ENCODE measurements around the gene MXRA7.
"Not testable (repeated sequence)": the region's sequence is repeated elsewhere in the genome, so short reads cannot be mapped to it uniquely, and the experiment has no call there.

The MXRA7 gene

DNA sequence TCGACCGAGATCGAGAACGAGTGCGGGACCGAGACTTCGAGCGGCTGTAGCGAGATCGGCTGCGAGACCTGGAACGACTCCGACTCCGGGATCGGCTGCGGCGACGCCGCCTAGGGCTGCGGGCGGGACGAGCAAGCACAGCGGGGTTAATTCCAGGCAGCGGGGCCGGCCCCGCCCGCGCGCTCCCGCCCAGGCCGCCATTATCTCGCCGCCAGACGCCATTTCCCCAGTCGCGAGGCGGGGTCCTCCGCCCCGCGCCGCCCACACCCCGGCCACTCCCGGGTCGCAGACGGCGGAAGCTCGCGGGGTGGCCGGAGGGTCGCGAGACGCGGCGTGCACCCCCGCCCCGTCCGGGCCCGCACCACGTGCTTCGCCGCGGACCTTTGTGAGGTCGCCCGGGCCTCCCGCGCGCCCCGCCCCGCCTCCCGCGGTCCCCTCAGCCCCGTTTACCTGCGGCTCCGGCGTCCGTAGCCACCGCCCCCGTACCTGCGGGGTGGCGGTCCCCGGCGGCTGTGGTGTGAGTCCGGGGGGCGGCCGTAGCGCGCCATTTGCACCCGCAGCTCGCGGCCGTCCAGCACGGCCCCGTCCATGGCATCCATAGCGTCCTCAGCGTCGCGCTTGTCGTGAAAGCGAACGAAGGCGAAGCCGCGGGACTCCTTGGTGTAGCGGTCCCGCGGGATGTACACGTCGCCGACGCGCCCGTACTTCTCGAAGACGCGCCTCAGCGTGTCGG is 25.8 kb upstream of the MXRA7 start:
- peak; percentile 51 for DNase-seq
- in situ Hi-C loops (cut with MboI; ENCODE audit: low pct_unique_long_range_greater_than_20kb, low sequenced_read_pairs): no loop called here

DNA sequence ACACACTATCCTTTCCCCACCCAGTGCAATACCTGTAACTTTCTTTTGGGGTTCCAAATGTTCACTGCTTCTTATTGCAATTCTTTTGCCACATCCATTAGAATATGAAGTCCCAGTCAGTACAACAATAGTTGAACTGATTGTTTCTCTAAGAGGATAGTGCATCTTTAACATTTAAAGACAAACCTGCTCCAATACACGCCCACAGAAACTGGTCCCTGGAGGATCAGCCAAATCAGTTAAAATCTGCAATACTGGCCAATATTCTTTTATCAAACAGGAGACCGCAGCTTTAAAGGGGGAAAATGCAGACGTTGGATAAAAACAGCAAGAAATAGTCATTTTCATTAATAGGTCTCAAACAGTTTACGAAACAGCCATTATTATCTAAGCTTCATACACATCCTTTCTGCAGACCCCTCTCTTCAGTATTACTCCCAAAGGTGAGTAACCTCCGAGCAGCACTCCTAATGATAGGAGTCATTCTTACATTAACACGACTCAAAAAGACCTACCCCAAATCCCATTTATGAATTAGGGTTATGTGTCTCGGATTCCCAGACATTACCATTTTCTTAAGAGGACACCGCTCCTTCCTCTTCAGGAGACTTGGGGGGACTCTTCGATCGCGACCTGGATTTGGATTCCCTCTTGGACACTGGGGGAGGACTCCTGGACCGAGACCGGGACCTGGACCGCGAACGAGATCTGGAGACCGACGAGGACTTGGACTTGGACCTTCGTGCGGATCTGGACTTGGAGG is 25.0 kb upstream of the MXRA7 start:
- in situ Hi-C loops (cut with MboI; ENCODE audit: low pct_unique_long_range_greater_than_20kb, low sequenced_read_pairs): no loop called here
- peak; percentile 32 for DNase-seq

DNA sequence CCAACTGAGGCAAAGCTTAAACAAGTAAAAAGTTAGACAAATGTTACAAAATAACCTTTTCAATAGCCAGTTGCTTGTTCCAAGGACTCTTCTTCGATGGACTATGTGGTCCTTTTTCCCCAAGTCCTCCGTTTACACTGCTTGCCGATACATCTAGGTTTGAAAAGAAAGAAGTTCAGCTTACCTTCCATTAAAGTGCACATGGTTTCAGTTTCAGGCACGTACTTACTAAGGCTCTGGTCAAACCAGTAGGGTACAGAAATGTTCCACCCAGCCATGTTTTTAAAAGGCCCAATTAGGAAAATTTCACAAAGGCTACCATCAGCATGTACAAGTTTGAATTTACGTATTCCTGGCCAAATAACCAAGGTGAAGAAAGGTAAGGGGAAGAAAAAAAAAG is 24.2 kb upstream of the MXRA7 start:
- in situ Hi-C loops (cut with MboI; ENCODE audit: low pct_unique_long_range_greater_than_20kb, low sequenced_read_pairs): no loop called here
- DNase-seq: peak; percentile 46

DNA sequence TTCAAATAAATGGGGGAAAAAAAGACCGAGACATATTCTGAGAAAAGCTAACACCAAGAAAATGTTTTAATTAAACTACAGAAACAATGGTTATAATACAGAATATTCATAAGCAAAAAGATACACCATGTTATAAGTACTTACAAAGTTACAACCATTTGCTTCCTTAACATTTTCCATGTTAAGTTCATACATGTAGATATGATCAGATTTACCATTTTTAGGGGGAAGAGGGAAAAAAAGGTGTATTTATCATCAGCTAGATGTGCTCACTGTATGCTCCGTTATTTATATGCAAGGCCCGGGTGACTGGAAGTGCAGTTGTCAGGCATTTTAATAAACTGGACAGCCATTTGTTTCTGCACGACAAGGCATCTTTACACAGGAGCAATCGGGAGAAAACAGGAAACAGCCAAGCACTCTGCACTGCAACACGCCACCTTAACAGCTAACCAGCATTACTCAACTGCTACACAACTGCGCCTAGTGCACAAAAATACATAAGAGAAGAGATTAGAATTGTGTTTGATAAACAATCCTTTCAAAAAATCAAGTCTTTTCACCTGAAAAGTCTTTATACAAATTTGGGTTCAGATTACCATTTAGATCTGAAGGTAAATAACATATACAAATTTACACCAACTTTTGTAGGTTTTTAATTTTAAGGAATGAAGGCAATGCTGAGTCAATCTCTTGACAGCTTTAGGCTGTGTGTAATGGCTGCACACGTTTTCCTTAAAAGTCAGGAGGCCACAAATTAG is 23.5 kb upstream of the MXRA7 start:
- peak; percentile 71 for DNase-seq
- in situ Hi-C loops (cut with MboI; ENCODE audit: low pct_unique_long_range_greater_than_20kb, low sequenced_read_pairs): no loop called here

DNA sequence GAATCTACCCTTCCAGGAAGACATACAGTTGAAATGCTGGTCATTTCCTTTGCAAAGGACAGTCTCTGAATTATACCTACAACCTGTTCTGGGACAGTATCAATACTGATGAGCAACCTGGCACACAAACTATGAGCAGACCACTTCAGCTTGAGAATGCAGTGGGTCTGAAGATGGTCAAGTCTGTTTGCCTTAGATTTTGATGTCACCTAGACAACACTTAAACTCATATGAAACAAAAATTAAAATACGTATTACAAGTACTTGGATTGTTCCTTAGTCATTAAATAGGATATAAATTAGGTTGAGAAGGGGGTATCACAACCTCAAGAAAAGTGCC is 22.8 kb upstream of the MXRA7 start:
- no peak for DNase-seq
- in situ Hi-C loops (cut with MboI; ENCODE audit: low pct_unique_long_range_greater_than_20kb, low sequenced_read_pairs): no loop called here

DNA sequence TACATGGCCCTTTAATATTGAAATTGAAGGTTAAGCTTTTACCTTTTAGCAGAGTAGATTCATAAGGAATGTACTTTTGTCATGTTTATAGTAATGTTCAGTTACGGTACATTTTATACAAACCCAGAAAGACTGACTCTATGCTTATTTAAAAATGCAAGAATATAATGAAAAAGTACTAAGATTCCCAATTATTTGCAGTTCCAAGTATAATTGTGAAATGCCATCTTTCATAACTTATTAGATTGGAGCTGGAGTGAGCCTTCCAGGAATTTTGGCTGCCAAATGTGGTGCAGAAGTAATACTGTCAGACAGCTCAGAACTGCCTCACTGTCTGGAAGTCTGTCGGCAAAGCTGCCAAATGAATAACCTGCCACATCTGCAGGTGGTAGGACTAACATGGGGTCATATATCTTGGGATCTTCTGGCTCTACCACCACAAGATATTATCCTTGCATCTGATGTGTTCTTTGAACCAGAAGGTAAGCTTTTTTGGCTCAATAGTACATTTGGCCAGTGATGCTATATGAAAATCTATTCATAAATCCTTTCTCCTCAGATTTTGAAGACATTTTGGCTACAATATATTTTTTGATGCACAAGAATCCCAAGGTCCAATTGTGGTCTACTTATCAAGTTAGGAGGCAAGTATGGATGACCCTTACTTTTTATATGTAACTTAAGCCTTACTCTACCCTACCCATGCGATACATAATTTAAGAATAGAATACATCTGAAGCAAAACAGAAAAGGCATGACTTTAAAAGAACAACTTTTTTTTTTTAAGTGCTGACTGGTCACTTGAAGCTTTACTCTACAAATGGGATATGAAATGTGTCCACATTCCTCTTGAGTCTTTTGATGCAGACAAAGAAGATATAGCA is 22.2 kb upstream of the MXRA7 start:
- no peak for DNase-seq

DNA sequence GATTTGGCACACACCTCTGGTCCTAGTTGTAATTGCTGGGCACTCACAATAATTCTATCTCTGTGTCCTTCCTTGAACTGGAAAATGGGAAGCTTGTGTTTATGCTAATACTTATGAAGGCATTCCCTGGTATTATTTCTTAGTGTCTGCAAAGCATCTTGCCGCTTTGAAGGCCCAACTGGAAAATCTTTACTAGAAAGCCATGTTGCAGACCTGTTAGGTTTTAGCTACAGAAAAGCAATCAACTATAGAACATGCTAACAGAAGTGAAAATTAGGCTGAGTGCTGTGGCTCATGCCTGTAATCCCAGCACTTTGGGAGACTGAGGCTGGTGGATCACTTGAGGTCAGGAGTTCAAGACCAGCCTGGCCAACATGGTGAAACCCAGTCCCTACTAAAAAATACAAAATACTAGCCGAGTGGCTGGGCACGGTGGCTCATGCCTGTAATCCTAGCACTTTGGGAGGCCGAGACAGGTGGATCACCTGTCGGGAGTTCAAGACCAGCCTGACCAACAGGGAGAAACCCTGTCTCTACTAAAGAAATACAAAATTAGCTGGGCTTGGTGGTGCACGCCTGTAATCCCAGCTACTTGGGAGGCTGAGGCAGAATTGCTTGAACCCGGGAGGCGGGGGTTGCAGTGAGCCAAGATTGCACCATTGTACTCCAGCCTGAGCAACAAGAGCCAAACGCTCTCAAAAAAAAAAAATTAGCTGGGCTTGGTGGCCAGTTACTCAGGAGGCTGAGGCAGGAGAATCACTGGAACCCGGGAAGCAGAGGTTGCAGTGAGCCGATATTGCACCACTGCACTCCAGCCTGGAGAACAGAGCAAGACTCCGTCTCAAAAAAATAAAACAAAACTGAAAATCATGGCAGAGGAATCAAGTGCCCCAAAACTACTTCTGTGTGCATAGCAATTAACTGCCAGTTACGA is 21.3 kb upstream of the MXRA7 start:
- DNase-seq; in situ Hi-C loops (cut with MboI; ENCODE audit: low pct_unique_long_range_greater_than_20kb, low sequenced_read_pairs): not testable (repeated sequence)

More for the DNA sequence above, 22.2 kb upstream of the MXRA7 start:
- in situ Hi-C loops (cut with MboI; ENCODE audit: low pct_unique_long_range_greater_than_20kb, low sequenced_read_pairs): no loop called here

DNA sequence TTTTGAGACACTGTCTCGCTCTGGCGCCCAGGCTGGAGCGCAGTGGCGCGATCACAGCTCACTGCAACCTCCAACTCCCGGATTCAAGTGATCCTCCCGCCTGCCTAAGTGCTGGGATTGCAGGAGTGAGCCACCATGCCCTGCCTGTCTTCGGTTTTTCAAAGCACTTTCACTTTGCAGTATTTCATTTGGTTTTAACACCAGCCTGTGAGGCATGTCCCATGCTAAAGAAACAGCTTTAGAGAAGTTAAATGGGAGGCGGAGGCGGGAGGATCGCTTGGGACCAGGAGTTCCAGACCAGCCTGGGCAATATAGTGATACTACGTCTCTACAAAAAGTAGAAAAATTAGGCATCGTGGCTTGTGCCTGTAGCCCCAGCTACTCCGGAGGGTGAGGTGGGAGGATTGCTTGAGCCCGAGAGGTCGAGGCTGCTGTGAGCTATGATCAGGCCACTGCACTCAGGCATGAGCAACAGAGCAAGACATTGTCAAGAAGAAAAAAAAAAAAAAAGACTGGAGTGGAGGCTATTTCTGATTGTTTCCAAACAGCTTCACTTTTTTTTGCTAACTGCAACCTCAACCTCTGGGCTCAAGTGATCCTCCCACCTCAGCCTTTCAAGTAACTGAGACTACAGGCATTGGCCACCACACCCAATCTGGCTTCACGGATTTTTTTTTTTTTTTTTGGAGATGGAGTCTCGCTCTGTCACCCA is 17.1 kb upstream of the MXRA7 start:
- in situ Hi-C loops (cut with MboI; ENCODE audit: low pct_unique_long_range_greater_than_20kb, low sequenced_read_pairs): no loop called here
- peak; percentile 50 for DNase-seq

DNA sequence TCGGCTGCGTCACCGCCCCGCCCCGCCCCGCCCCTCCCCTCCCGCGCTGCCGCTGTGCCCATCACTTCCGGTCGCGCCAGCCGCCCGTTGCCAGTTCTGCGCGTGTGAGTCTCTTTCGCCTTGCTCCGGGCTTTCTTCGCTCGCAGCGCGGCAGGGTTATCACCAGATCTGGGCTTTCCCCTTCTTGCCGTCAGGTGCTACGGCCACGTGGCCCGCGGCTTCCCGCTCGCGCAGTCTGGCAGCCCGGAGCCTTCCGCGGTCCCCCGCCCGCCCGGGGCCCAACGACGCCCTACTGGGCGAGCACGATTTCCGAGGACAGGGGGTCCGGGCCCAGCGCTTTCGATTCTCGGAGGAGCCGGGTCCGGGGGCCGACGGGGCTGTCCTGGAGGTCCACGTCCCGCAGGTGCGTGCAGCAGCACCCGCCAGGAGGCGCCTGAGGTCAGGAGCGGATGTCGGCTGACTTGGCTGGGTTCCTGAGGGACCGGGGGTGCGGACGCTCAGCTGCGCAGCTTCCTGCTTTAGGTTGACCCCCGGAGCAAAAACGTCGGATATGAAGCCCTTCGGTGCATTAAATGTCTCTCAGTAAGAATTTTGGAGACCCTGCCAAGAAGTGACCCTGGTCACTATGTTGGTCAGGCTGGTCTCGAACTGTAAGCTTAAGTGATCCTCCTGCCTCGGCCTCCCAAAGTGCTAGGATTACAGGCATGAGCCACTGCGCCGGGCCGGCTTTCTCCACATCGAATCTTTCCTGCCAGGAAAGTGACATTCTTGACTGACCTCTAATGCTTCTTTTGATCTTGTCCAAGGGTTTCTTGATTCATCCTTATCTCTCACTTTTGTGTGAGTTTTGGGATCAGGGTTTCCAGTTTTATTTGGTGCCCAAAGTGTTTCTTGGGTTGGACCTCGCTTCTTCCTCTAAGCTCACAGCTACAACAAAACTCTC is 16.3 kb upstream of the MXRA7 start, which contains the start of gene METTL23:
METTL23 (plus strand) TSS at position 64 of the 943 bp plus-strand sequence. CDS start 2,872 bp downstream, outside the sequence.
- peak; percentile 77 for DNase-seq
- in situ Hi-C loops (cut with MboI; ENCODE audit: low pct_unique_long_range_greater_than_20kb, low sequenced_read_pairs): no loop called here

DNA sequence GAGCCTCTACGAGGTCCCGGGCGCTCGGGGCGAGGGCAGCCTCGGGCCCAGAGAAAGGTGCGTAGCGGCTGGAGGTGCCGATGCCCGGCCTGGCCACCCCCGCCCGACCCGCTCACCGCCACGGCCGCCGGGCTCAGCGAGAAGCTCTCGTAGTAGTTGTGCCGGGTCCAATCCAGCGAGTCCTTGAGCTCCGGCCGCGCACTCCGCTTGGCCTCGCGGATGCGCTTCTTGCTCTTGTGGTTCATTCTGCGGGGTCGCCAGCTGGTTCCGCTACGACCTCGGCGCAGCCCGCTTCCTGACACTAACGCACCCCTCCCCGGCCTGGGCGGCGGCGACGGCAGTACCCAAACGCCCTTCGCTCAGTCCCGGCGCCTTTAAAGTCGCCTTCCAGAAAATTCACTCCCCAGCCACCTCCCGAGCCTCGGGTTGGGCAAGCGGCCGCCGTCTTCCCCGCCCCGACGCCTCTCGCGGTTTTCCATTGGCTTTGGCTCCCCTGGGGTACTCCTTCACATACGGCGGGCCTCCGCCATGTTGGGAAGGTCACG is 15.5 kb upstream of the MXRA7 start, which contains the start of gene JMJD6:
JMJD6 (minus strand) TSS at position 376 of the 545 bp plus-strand sequence; CDS start at position 245, 131 bp downstream.
- DNase-seq: peak; percentile 98
- in situ Hi-C loops (cut with MboI; ENCODE audit: low pct_unique_long_range_greater_than_20kb, low sequenced_read_pairs): no loop called here

DNA sequence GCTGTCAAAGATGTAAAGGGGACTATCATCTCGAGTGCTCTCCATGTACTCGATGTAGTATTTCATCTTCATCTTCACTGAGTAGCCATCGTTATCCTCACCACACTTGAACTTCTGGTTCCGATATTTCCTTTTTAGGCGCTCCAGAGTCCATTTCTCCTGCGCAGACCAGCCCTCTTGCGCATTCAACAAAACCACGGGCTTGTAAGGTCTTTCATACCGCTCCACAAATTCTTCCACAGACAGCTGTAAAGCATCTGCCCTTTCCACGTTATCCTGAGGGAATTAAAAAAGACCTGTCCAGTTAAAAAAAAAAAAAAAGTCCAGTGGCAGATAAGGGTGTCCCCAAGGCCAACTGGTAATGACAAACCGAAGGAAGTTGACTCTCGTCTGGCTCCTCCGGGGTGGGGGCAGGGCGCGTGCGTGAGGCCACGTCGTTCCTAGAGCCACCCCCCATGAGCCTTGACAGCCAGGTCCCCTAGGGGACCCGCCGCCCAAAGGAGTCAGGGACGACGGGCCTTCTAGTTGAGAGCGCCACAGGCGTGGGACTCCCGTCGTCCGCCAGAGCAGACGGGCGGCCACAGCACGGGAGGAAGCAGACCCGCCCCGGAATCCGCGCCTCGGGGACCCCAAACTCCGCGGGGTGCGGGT is 14.9 kb upstream of the MXRA7 start:
- peak; percentile 68 for DNase-seq
- in situ Hi-C loops (cut with MboI; ENCODE audit: low pct_unique_long_range_greater_than_20kb, low sequenced_read_pairs): no loop called here

DNA sequence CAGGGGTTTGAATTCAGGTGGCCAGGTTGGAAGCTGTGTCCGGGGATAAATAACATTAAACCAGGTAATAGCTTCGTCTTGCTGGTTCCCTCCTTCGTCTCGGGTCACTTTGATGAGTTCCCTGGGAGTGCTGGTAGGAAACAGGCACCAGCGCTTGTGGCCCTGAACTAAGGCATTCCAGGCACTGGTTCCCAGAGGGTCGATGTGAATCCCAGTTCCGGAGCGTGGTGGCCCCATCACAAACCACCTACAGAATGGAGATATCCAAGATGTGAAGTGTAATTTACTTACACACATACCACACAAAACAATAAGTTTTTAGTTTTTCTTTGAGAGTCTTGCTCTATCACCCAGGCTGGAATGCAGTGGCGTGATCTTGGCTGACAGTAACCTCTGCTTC is 13.0 kb upstream of the MXRA7 start:
- no peak for DNase-seq
- in situ Hi-C loops (cut with MboI; ENCODE audit: low pct_unique_long_range_greater_than_20kb, low sequenced_read_pairs): no loop called here

DNA sequence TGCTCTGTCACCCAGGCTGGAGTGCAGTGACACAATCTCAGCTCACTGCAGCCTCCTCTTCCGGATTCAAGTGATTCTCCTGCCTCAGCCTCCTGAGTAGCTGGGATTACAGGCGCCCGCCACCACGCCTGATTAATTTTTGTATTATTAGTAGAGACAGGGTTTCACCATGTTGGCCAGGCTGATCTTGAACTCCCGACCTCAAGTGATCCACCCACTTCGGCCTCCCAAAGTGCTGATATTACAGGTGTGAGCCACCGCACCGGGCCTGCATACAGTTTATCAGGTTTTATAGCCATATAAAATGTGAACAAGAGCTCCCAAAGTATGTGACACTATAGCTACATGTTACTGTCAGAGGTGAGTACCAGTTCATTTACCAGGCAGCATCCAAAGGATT is 12.2 kb upstream of the MXRA7 start:
- in situ Hi-C loops (cut with MboI; ENCODE audit: low pct_unique_long_range_greater_than_20kb, low sequenced_read_pairs); DNase-seq: not testable (repeated sequence)

DNA sequence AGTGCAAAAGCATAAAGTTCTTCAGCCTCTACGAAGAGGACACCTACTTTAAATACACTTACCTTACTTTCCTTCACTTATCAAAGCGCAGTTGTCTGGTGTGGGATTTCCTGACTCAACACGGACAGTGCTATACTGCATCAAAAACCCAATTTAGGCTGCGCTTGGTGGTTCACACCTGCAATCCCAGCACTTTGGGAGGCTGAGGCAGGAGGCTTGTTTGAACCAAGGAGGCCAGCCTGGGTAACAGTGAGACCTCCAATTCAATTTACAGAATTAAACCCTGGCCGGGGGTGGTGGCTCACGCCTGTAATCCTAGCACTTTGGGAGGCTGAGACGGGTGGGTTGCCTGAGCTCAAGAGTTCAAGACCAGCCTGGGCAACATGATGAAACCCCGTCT is 11.5 kb upstream of the MXRA7 start:
- no peak for DNase-seq
- in situ Hi-C loops (cut with MboI; ENCODE audit: low pct_unique_long_range_greater_than_20kb, low sequenced_read_pairs): no loop called here

DNA sequence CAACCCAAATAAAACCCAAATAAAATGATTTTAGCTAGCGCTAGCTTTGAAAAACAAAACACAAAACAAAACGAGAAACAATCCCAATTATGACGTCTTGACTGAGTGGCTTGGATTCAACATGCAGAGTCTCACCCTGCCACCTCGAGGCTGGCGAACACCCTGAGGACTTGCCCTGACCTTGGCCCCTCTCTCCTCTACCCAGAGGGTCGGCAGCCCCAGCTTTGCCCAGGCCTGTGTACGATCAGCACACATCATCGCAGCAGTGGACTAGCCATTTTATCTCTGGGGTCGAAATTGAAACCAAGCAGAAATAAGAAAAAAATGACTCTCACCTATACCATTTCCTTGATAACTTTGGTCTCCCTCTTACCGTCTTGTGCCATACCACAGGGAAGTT is 10.7 kb upstream of the MXRA7 start:
- no peak for DNase-seq
- in situ Hi-C loops (cut with MboI; ENCODE audit: low pct_unique_long_range_greater_than_20kb, low sequenced_read_pairs): no loop called here

DNA sequence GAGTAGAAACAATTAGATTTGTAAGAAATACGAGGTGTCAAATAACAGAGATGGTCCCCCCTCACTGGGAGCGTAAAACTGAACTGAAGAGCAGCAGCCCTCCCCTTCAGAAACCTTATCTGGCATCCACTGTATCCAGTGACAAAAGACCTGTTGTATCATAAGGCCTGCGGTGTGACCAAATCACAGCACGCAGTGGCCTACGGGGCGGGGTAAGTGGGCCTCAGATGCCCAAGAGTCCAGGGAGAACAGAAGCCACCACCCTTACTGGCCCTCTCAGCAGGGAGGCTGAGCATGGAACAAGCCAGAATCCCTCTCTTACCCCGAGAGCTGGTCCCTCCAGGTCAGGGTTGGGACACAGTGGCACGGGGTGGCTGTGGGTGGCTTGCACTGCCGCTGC is 10.2 kb upstream of the MXRA7 start:
- no peak for DNase-seq

More for the DNA sequence above, 10.2 kb upstream of the MXRA7 start:
- in situ Hi-C loops (cut with MboI; ENCODE audit: low pct_unique_long_range_greater_than_20kb, low sequenced_read_pairs): no loop called here
